PC-3 (cell line): ENCODE results near the gene GP1BB.

ENCODE experiments used
- CTCF ChIP-seq: fragments of 300-600 bp; sonication (generic); conservative IDR thresholded peaks from 2 replicates; pipeline ENCODE4 v1.5.1; 2017; ENCODE audit warnings: antibody characterized with exemption, low read depth, mild to moderate bottlenecking, low read length
- EZH2 ChIP-seq: fragments of 300-600 bp; sonication (generic); IDR thresholded peaks from one replicate; pipeline ENCODE4 v1.6.1; 2017; ENCODE audit warnings: antibody characterized with exemption, mild to moderate bottlenecking, low read length; ENCODE audit not compliant: unreplicated experiment

GRCh38 chr22:19720999-19721329 is 2.4 kb upstream of the GP1BB start:
- TF ChIP-seq CTCF: no peak
- no peak for TF ChIP-seq EZH2
